Astrocyte (in vitro differentiated cells and primary cell): Measurements from ENCODE around the gene HOXB6. TPM values are rescaled to one million over a fixed set of nuclear protein-coding genes. Genes with fewer than 3 reads are reported as not detected.

Source experiments
- DNase-seq: peaks from one replicate; pipeline ENCODE4 v3.0.0-alpha.2; 2010; ENCODE audit warnings: low read depth
- FAIRE-seq: peaks from 2 replicates; lab custom pipeline; 2011; peaks lifted over from hg19 to GRCh38; lab: Jason Lieb, UNC
- H2AFZ ChIP-seq: 2 replicates; pipeline ENCODE4 v1.6.0; 2012; ENCODE audit warnings: low read depth, low read length, inconsistent platforms
- H3K27ac ChIP-seq: 2 replicates; pipeline ENCODE4 v1.5.1; 2011; ENCODE audit warnings: low read depth, low read length, inconsistent platforms
- H3K27me3 ChIP-seq: 2 replicates; pipeline ENCODE4 v1.6.0; 2011; ENCODE audit warnings: low read length, inconsistent platforms; ENCODE audit not compliant: insufficient read depth
- H3K36me3 ChIP-seq: 2 replicates; pipeline ENCODE4 v1.5.1; 2011; ENCODE audit warnings: low read length, inconsistent platforms; ENCODE audit not compliant: insufficient read depth
- H3K4me1 ChIP-seq: 2 replicates; pipeline ENCODE4 v1.5.1; 2011; ENCODE audit warnings: low read length, inconsistent platforms; ENCODE audit not compliant: insufficient read depth
- H3K4me2 ChIP-seq: 2 replicates; pipeline ENCODE4 v1.6.0; 2012; ENCODE audit warnings: low read length, inconsistent platforms
- H3K4me3 ChIP-seq: 2 replicates; pipeline ENCODE4 v1.5.1; 2011; ENCODE audit warnings: low read depth, mild to moderate bottlenecking, low read length, inconsistent platforms; ENCODE audit not compliant: insufficient read depth
- H3K79me2 ChIP-seq: 2 replicates; pipeline ENCODE4 v1.6.0; 2012; ENCODE audit warnings: mild to moderate bottlenecking, low read length, inconsistent platforms; ENCODE audit not compliant: insufficient read depth
- H3K9ac ChIP-seq: 2 replicates; pipeline ENCODE4 v1.6.0; 2012; ENCODE audit warnings: mild to moderate bottlenecking, low read length, inconsistent platforms
- H3K9me3 ChIP-seq: 2 replicates; pipeline ENCODE4 v1.5.1; 2012; ENCODE audit warnings: low read depth, mild to moderate bottlenecking, low read length, inconsistent platforms; ENCODE audit not compliant: insufficient read depth
- H4K20me1 ChIP-seq: 2 replicates; pipeline ENCODE4 v1.6.0; 2012; ENCODE audit warnings: low read length, inconsistent platforms; ENCODE audit not compliant: insufficient read depth
- H3K27ac Mint-ChIP-seq: one replicate; pipeline ENCODE4 v1.8.0; 2021; ENCODE audit warnings: mild to moderate bottlenecking, mixed read lengths; ENCODE audit not compliant: unreplicated experiment
- H3K27me3 Mint-ChIP-seq: one replicate; pipeline ENCODE4 v1.8.0; 2021; ENCODE audit warnings: low read depth, mixed read lengths; ENCODE audit not compliant: unreplicated experiment
- H3K36me3 Mint-ChIP-seq: one replicate; pipeline ENCODE4 v1.8.0; 2021; ENCODE audit warnings: low read depth, mixed read lengths; ENCODE audit not compliant: unreplicated experiment
- H3K4me1 Mint-ChIP-seq: one replicate; pipeline ENCODE4 v1.8.0; 2021; ENCODE audit warnings: low read depth, mixed read lengths; ENCODE audit not compliant: unreplicated experiment
- H3K4me3 Mint-ChIP-seq: one replicate; pipeline ENCODE4 v1.8.0; 2021; ENCODE audit warnings: mild to moderate bottlenecking, moderate library complexity, mixed read lengths; ENCODE audit not compliant: unreplicated experiment
- H3K9me3 Mint-ChIP-seq: one replicate; pipeline ENCODE4 v1.8.0; 2021; ENCODE audit warnings: mild to moderate bottlenecking, mixed read lengths; ENCODE audit not compliant: unreplicated experiment
- CTCF ChIP-seq: IDR thresholded peaks from 2 replicates; pipeline ENCODE4 v1.5.1; 2011; ENCODE audit warnings: low read depth, mild to moderate bottlenecking, inconsistent platforms, low read length, moderate library complexity; ENCODE audit not compliant: insufficient read depth
- EZH2 ChIP-seq: IDR thresholded peaks from 2 replicates; pipeline ENCODE4 v1.6.1; 2012; ENCODE audit warnings: mild to moderate bottlenecking, low read length, inconsistent platforms; ENCODE audit not compliant: insufficient read depth
- total RNA-seq: library from RNA; stranded (reverse); gene quantifications from 2 replicates; pipeline ENCODE4 v1.2.1, GENCODE V29; 2021

Gene HOXB6
- total RNA-seq, 1 donor from 2014 or later: not detected

GRCh38 chr17:48596735-48597527 is 7.9 kb downstream of the HOXB6 start:
- peak overlapping the region; percentile 62 for H2AFZ ChIP-seq
- peaks cover 91% of the 10 kb centered on the region for H3K27me3 Mint-ChIP-seq
- peaks cover 18% of the 10 kb centered on the region for H3K4me1 ChIP-seq
- H3K4me1 Mint-ChIP-seq: no peaks in the 10 kb centered on the region
- FAIRE-seq: no peak
- H3K9me3 ChIP-seq: no peaks in the 10 kb centered on the region
- no peaks in the 10 kb centered on the region for H3K36me3 Mint-ChIP-seq
- H3K27ac Mint-ChIP-seq: peak overlapping the region; percentile 66
- H3K79me2 ChIP-seq: peaks cover 11% of the 10 kb centered on the region
- H3K9ac ChIP-seq: peak overlapping the region; percentile 59
- no peak overlapping the region for H3K27ac ChIP-seq
- no peak for TF ChIP-seq CTCF
- peak; percentile 18 for TF ChIP-seq EZH2
- H3K27me3 ChIP-seq: peaks cover 88% of the 10 kb centered on the region
- H3K4me2 ChIP-seq: peak overlapping the region; percentile 84
- H3K4me3 ChIP-seq: peak overlapping the region; percentile 59
- H3K4me3 Mint-ChIP-seq: no peak overlapping the region
- no peaks in the 10 kb centered on the region for H3K36me3 ChIP-seq
- no peak for DNase-seq
- H4K20me1 ChIP-seq: peaks cover 24% of the 10 kb centered on the region
- H3K9me3 Mint-ChIP-seq: peaks cover 46% of the 10 kb centered on the region

GRCh38 chr17:48596000-48596734 is 8.6 kb downstream of the HOXB6 start:
- Mint-ChIP-seq H3K27ac (no peak overlapping the region), H3K9me3 (peaks cover 47% of the 10 kb centered on the region), H3K4me1 (no peaks in the 10 kb centered on the region), H3K36me3 (no peaks in the 10 kb centered on the region), H3K27me3 (peaks cover 91% of the 10 kb centered on the region), H3K4me3 (no peak overlapping the region)
- Histone ChIP-seq H3K79me2 (peaks cover 18% of the 10 kb centered on the region), H3K36me3 (no peaks in the 10 kb centered on the region), H4K20me1 (peaks cover 18% of the 10 kb centered on the region), H3K4me2 (peak overlapping the region; percentile 84), H3K9ac (peak overlapping the region; percentile 59), H3K27ac (no peak overlapping the region), H3K4me3 (peak overlapping the region; percentile 59), H3K4me1 (peaks cover 18% of the 10 kb centered on the region), H2AFZ (peak overlapping the region; percentile 62), H3K27me3 (peaks cover 81% of the 10 kb centered on the region), H3K9me3 (no peaks in the 10 kb centered on the region)
- FAIRE-seq (no peak), DNase-seq (no peak)
- peak; percentile 82 for TF ChIP-seq EZH2
- TF ChIP-seq CTCF: no peak
